ENCODE data around the gene FTH1. TPM values are rescaled to one million over a fixed set of nuclear protein-coding genes. Genes with fewer than 3 reads are reported as not detected.
A peak's percentile ranks its signal among the peaks of the same experiment; 100 is the strongest.

Gene FTH1
- total and polyA plus RNA-seq, 2 of the 13 experiments (the other 11 are each of a cell fraction or from before 2014, with no cell fraction given) = 607 to 760 TPM

GRCh38 chr11:61972672-61973475, 5.4 kb upstream of the FTH1 start (continued):
- TF ChIP-seq EED (CRISPR knock-in tag; IDR thresholded peaks at IDR 0.05) (peak; percentile 66; the same call in 1 of the 2 replicates), ZNF235 (CRISPR knock-in tag; IDR thresholded peaks at IDR 0.05; ENCODE audit: borderline replicate concordance) (no peak; the same call in 1 of the 2 replicates), XBP1 (CRISPR knock-in tag; IDR thresholded peaks at IDR 0.05) (peak; percentile 49), KDM3A (CRISPR knock-in tag; IDR thresholded peaks at IDR 0.05; ENCODE audit: low read depth) (no peak; the same call in 1 of the 2 replicates), ZBTB3 (CRISPR knock-in tag; IDR thresholded peaks at IDR 0.05; ENCODE audit: borderline replicate concordance, low read depth) (no peak), ZNF33B (CRISPR knock-in tag; IDR thresholded peaks at IDR 0.05) (no peak), ZFP41 (CRISPR knock-in tag; IDR thresholded peaks at IDR 0.05; ENCODE audit: borderline replicate concordance) (no peak; the same call in 1 of the 2 replicates), IKZF4 (CRISPR knock-in tag; IDR thresholded peaks at IDR 0.05; ENCODE audit: borderline replicate concordance, low read depth, not compliant biosample characterization) (peak; percentile 57), NAIF1 (CRISPR knock-in tag; IDR thresholded peaks at IDR 0.05; ENCODE audit: borderline replicate concordance) (0 out of 2 replicates have a peak, but pooled peaks have one; percentile 35), NKX3-1 (CRISPR knock-in tag; IDR thresholded peaks at IDR 0.05) (peak; percentile 18; the same call in 1 of the 2 replicates), MED13 (CRISPR knock-in tag; IDR thresholded peaks at IDR 0.05) (no peak; the same call in none of the 2 replicates), REST (IDR thresholded peaks at IDR 0.05; ENCODE audit: borderline replicate concordance in 1 of 2, low read depth in 1 of 2, low read length in 2 of 2) (peak in 1 of 2 experiments; percentile 66; a peak in 1 of 4 replicates), SNRNP70 (IDR thresholded peaks at IDR 0.05; ENCODE audit: low read depth, low read length) (no peak), SP1 (IDR thresholded peaks at IDR 0.05) (no peak), SP1 (CRISPR knock-in tag; IDR thresholded peaks at IDR 0.05) (peak; percentile 11; the same call in 1 of the 2 replicates), AGO2 (optimal IDR thresholded peaks at IDR 0.05; ENCODE audit: low read depth, low read length) (no peak), HDAC1 (CRISPR knock-in tag; IDR thresholded peaks at IDR 0.05) (0 out of 2 replicates have a peak, but pooled peaks have one; percentile 74), ZNF232 (CRISPR knock-in tag; IDR thresholded peaks at IDR 0.05; ENCODE audit: borderline replicate concordance) (peak; percentile 28; the same call in 1 of the 2 replicates), SCMH1 (CRISPR knock-in tag; IDR thresholded peaks at IDR 0.05; ENCODE audit: borderline replicate concordance) (no peak), ZBTB46 (CRISPR knock-in tag; IDR thresholded peaks at IDR 0.05; ENCODE audit: borderline replicate concordance) (no peak), HNRNPL (IDR thresholded peaks at IDR 0.05; ENCODE audit: low read depth, low read length) (no peak; the same call in 1 of the 2 replicates), CREBL2 (CRISPR knock-in tag; IDR thresholded peaks at IDR 0.05; ENCODE audit: borderline replicate concordance) (no peak), CBX1 (IDR thresholded peaks at IDR 0.05; ENCODE audit: low read depth) (no peak)

All from HepG2 (cell line).